HG02973 (cell line): ENCODE results near the gene TMEM87B.

ENCODE experiments used
- ATAC-seq: cut with Tn5 transposase; IDR thresholded peaks from one replicate; pipeline ENCODE4 v1.9.1; 2021; ENCODE audit warnings: moderate library complexity; ENCODE audit not compliant: unreplicated experiment

Gene TMEM87B, protein sequence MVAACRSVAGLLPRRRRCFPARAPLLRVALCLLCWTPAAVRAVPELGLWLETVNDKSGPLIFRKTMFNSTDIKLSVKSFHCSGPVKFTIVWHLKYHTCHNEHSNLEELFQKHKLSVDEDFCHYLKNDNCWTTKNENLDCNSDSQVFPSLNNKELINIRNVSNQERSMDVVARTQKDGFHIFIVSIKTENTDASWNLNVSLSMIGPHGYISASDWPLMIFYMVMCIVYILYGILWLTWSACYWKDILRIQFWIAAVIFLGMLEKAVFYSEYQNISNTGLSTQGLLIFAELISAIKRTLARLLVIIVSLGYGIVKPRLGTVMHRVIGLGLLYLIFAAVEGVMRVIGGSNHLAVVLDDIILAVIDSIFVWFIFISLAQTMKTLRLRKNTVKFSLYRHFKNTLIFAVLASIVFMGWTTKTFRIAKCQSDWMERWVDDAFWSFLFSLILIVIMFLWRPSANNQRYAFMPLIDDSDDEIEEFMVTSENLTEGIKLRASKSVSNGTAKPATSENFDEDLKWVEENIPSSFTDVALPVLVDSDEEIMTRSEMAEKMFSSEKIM

GRCh38 chr2:112054847-112055729 lies at the start of gene TMEM87B:
TSS of gene TMEM87B (plus strand) at chr2:112055269. CDS start at chr2:112055592, 323 bp downstream.
- ATAC-seq, result peak; percentile 59

DNA sequence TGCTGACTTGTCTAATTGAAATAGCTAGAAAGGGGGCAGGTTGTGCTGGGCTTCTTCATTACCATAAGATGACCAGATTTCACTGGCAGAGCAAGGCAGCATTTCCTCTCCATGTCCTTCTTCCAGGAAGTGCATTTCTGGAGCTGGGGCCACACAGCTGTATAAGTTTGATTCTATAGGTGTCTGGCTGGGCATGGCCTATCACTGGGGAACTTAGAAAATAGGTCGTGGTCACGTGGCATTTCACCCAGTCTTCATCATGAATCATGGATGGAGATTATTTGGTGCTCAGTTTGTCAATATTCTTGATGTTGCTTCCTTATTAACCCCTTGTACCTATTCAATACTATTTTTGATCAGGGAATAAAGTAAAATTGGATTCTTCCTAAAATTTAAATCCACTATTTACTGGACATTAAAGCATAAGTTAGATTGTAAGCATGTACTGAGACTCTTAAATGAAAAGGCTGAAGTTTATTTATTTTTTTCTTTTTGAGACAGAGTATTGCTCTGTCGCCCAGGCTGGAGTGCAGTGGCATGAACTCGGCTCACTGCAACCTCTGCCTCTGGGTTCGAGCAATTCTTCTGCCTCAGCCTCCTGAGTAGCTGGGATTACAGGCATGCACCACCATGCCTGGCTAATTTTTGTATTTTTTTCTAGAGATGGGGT lies 49.5 kb upstream of the TMEM87B start:
- no peak for ATAC-seq

GRCh38 chr2:112006076-112006410 lies 49.0 kb upstream of the TMEM87B start:
- no peak for ATAC-seq

DNA sequence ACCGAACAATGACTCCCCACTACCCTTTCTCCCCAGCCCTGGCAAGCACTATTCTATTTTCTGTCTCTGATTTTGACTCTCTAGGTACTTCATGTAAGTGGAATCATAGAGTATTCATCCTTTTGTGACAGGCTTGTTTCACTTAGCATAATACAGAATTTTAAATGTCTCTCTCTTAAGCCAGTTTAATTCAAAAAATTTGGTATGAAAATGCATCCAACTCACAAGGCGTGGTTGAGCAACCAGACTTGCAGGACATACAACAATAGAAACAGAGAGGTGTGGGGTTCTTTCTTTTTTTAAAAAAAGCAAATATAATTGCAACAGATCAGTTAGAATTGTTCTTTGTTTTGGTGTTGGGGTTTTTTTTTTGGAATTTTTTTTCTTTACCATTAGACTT lies 47.6 kb upstream of the TMEM87B start:
- no peak for ATAC-seq

- no peak for ATAC-seq
Measured at GRCh38 chr2:112008910-112009485, 46.1 kb upstream of the TMEM87B start.

- ATAC-seq, result no peak
Measured at GRCh38 chr2:112010751-112011150, 44.3 kb upstream of the TMEM87B start.

DNA sequence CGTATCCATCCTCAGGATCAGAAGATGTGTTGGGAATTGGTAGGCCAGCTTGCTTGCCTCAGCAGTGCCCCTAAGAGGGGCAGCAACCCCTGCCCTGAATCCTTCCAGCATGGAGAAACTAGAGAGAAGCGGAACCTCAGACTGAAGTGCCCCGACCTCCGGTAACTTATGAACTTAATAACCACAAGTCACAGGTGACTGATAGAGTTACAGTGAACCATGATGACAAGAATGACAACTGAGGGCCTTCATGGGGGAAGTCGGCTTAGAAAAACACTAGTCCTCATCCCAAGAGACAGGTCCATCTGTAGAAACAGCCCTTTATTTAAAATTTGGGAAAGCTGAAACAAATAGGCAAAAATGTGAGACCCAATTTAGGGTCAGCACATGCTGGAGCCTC lies 42.5 kb upstream of the TMEM87B start:
- ATAC-seq, result no peak

DNA sequence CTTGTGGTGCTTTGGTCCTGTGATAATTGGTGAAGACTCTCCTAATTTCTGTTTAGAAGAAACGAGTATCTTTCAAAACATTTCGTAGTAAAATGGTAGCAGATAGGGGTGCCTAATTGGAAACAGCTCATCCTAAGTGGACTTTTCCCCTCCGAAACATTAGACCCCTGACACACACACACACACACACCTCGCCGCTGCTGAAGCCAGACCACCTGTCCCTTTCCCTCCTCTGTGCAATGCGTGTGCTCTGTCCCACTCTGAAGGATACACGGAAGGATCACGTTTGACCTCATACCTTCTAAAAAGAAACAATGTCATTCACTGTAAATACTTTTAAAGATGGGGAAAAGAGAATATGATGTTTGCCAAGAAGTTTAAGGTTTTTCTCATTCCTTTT lies 36.2 kb upstream of the TMEM87B start:
- ATAC-seq, result no peak

DNA sequence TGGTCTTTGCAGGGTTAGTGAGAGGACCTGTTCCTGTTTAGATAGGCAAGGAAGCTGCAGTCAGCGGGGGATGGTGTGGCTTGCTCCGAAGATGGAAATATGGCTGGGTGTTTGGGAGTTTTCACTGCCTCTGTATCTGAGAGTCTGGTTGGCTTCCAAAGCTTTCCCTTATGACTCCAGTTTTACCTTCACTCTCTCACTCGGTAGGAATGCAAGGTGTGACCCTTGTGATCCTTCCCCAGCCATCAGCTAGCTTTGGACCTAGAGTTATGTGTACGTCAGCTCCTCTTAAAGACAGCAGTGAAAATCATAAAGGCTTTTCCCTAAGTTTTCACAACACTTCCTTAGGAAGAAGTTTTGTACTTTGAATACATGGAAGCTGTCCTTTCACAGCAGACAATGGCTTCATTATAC lies 35.5 kb upstream of the TMEM87B start:
- no peak for ATAC-seq

DNA sequence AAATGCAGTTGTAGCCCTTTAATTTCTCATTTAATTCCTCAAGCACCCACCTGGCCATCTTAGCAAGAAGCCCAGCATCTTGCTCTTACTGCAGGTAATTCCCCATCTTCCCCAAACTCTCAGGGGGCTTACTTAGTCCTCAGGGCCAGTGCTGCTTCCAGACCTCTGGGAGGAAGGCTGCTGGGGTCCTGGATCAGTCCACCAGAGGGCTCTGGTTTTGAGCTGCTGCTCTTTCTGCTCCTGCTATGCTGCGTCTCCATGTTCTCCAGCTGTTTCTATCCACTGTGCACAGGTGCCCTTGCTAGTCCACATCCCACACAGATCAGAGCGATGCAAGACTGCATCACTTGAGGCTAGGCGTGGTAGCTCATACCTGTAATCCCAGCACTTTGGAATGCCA lies 34.5 kb upstream of the TMEM87B start:
- ATAC-seq, result no peak

- ATAC-seq, result no peak
Measured at GRCh38 chr2:112021290-112021689, 33.8 kb upstream of the TMEM87B start.

DNA sequence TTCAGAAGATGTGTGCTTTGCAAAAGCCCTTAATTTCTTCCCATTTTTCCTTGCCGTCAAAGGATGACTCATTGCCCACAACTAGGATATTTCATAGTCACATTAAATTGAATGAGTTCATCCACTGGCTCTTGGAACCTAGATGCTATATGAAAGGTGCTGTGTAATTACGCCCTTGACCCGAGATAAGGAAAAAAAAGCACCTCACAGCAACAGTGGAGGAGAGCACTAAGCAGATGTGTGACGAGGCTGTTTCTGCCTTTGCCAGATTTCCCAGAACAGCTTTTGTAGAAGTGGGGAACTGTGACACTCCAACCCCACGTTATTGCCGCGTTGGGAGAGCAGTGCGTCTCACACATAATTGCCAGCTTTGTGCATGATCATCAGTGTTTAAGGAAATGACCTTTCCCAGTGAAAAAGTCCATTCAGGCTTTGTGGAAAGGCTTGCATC lies 33.3 kb upstream of the TMEM87B start:
- ATAC-seq, result no peak

GRCh38 chr2:112023707-112024106 lies 31.4 kb upstream of the TMEM87B start:
- no peak for ATAC-seq

GRCh38 chr2:112024231-112024630 lies 30.8 kb upstream of the TMEM87B start:
- no peak for ATAC-seq

DNA sequence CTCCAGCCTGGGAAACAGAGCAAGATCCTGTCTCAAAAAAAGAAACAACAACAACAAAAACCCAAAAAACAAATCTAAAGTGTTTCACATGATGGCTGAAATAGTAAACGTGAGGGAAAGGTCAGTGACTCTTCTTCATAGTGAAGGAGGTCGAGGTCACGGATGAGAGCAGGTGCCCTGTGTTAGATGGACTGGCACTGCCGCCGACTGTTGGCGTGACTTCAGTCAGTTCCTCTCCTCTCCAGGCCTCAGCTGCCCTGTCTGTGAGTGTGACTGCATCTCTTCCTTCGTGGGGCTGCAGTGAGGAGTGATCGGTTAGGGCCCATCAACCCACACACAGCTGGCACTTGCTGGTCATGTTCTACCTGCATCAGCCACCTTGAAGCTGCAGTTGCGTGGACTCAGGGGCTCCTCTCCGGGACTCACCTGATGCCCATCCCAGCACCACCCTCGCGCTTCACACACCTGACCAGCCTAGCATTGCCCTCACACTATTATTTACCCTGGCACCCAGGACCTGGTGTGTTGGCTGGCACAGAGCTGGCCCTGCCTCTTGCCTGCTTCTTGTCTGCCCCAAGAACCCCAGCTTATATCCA lies 30.1 kb upstream of the TMEM87B start:
- no peak for ATAC-seq

- no peak for ATAC-seq
Measured at GRCh38 chr2:112026509-112026908, 28.6 kb upstream of the TMEM87B start.

- no peak for ATAC-seq
Measured at GRCh38 chr2:112027767-112028166, 27.3 kb upstream of the TMEM87B start.

- no peak for ATAC-seq
Measured at GRCh38 chr2:112029164-112029563, 25.9 kb upstream of the TMEM87B start.

- ATAC-seq, result no peak
Measured at GRCh38 chr2:112031473-112032223, 23.4 kb upstream of the TMEM87B start.

- no peak for ATAC-seq
Measured at GRCh38 chr2:112032224-112032586, 22.9 kb upstream of the TMEM87B start.
